ENCODE results near the gene PLA2G4F. TPM values are rescaled to one million over a fixed set of nuclear protein-coding genes. Genes with fewer than 3 reads are reported as not detected.

PLA2G4F gene
- total and polyA plus RNA-seq, 10 of the 15 experiments (the other 5 are each of a cell fraction or from before 2014, with no cell fraction given) = not detected

- TF ChIP-seq NFIC (IDR thresholded peaks at IDR 0.05; ENCODE audit: low read depth, low read length) (no peak), HCFC1 (IDR thresholded peaks at IDR 0.05; ENCODE audit: low read length) (no peak), ZBED1 (IDR thresholded peaks at IDR 0.05; ENCODE audit: borderline replicate concordance) (no peak)
- TF ChIP-seq, protein P1, sequence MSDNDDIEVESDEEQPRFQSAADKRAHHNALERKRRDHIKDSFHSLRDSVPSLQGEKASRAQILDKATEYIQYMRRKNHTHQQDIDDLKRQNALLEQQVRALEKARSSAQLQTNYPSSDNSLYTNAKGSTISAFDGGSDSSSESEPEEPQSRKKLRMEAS (IDR thresholded peaks at IDR 0.05; ENCODE audit: low read depth, low read length) = no peak
Measured at GRCh38 chr15:42118650-42119445, 37.6 kb downstream of the PLA2G4F start (continued).

DNA sequence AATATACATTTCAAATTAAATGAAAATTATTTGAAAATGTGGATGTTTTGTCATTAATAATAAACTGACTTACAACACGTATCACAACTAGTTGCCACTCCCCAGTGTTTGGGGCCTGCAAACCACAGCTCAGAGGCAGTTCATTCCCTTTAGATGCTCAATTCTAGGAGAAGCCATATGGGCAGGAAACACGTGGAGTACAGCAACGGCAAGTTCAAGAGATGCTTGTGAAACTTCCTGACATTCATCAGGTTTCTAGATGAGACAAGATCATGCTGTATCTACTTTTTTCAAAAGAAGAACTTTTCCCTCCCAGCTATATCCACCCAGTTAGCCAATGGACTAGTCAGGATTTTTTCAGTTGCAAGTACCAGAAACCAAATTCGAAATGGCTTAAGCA, 44.5 kb downstream of the PLA2G4F start:
- H3K36me3 ChIP-seq (ENCODE audit: control insufficient read depth in 2 of 2, insufficient read depth in 2 of 2, low read length in 1 of 2) = no peaks in the 10 kb centered on the region
- FAIRE-seq (no peak), ATAC-seq (no peak), DNase-seq (ENCODE audit: low read depth, low spot score) (no peak)
- no peaks in the 10 kb centered on the region for H3K27me3 ChIP-seq (replicated peaks in 1 of 2; ENCODE audit: control insufficient read depth in 2 of 2, insufficient read depth in 2 of 2, low read length in 1 of 2)
- no TSS peak for BruUV-seq (replicated peaks)
- H4K20me1 ChIP-seq (ENCODE audit: control insufficient read depth, insufficient read depth) = no peaks in the 10 kb centered on the region
- H3K9ac ChIP-seq (ENCODE audit: control insufficient read depth, insufficient read depth, low read length) = no peak overlapping the region
- H3K4me2 ChIP-seq (ENCODE audit: control insufficient read depth, insufficient read depth) = no peak overlapping the region
- ChIA-PET POLR2A (no interaction called here), CTCF (interaction anchor here (0.6 to 1.3 kb wide), 2 partner anchors 27 to 58 kb away, joined by 3 to 4 read pairs; no protein-coding TSS in a partner anchor), RAD21 (ENCODE audit: unreplicated experiment) (no interaction called here), SMC1A (ENCODE audit: uncharacterized antibody, unreplicated experiment) (no interaction called here)
- intact Hi-C loops (cut with micrococcal nuclease; ENCODE audit: unreplicated experiment) = no loop called here
- no peak overlapping the region for H3K4me3 ChIP-seq
- H2AFZ ChIP-seq (ENCODE audit: control insufficient read depth, low read depth, low read length) = no peak overlapping the region
- no peaks in the 10 kb centered on the region for H3K9me3 ChIP-seq (replicated peaks; ENCODE audit: control insufficient read depth, insufficient read depth, low read length)
- 2% methylated on average over 4 of the region's 4 CpGs for WGBS (ENCODE audit: insufficient coverage, insufficient replicate concordance, low lambda C conversion rate, missing lambda C conversion rate)
- in situ Hi-C loops (cut with MboI) = no loop called here
- TF ChIP-seq JUNB (IDR thresholded peaks at IDR 0.05) (no peak), RCOR1 (conservative IDR thresholded peaks at IDR 0.05; ENCODE audit: low read depth, low read length) (no peak), SP1 (IDR thresholded peaks at IDR 0.05; ENCODE audit: low read depth, low read length) (no peak), HDGF (IDR thresholded peaks at IDR 0.05) (no peak), CREM (IDR thresholded peaks at IDR 0.05; ENCODE audit: low read depth) (no peak), PAX8 (IDR thresholded peaks at IDR 0.05) (no peak), ZNF384 (IDR thresholded peaks at IDR 0.05; ENCODE audit: borderline replicate concordance, low read depth, low read length) (no peak), NRF1 (conservative IDR thresholded peaks at IDR 0.05; ENCODE audit: low read depth, low read length) (no peak), ETV6 (conservative IDR thresholded peaks at IDR 0.05 in 1 of 2, IDR thresholded peaks at IDR 0.05 in 1 of 2; ENCODE audit: borderline replicate concordance in 1 of 2, low read depth in 1 of 2) (no peak), BMI1 (IDR thresholded peaks at IDR 0.05; ENCODE audit: borderline replicate concordance) (no peak), STAT3 (IDR thresholded peaks at IDR 0.05; ENCODE audit: low read depth, low read length) (no peak)
- TF ChIP-seq, protein P2, sequence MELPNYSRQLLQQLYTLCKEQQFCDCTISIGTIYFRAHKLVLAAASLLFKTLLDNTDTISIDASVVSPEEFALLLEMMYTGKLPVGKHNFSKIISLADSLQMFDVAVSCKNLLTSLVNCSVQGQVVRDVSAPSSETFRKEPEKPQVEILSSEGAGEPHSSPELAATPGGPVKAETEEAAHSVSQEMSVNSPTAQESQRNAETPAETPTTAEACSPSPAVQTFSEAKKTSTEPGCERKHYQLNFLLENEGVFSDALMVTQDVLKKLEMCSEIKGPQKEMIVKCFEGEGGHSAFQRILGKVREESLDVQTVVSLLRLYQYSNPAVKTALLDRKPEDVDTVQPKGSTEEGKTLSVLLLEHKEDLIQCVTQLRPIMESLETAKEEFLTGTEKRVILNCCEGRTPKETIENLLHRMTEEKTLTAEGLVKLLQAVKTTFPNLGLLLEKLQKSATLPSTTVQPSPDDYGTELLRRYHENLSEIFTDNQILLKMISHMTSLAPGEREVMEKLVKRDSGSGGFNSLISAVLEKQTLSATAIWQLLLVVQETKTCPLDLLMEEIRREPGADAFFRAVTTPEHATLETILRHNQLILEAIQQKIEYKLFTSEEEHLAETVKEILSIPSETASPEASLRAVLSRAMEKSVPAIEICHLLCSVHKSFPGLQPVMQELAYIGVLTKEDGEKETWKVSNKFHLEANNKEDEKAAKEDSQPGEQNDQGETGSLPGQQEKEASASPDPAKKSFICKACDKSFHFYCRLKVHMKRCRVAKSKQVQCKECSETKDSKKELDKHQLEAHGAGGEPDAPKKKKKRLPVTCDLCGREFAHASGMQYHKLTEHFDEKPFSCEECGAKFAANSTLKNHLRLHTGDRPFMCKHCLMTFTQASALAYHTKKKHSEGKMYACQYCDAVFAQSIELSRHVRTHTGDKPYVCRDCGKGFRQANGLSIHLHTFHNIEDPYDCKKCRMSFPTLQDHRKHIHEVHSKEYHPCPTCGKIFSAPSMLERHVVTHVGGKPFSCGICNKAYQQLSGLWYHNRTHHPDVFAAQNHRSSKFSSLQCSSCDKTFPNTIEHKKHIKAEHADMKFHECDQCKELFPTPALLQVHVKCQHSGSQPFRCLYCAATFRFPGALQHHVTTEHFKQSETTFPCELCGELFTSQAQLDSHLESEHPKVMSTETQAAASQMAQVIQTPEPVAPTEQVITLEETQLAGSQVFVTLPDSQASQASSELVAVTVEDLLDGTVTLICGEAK (IDR thresholded peaks at IDR 0.05; ENCODE audit: borderline replicate concordance) = no peak
- TF ChIP-seq, protein P3, sequence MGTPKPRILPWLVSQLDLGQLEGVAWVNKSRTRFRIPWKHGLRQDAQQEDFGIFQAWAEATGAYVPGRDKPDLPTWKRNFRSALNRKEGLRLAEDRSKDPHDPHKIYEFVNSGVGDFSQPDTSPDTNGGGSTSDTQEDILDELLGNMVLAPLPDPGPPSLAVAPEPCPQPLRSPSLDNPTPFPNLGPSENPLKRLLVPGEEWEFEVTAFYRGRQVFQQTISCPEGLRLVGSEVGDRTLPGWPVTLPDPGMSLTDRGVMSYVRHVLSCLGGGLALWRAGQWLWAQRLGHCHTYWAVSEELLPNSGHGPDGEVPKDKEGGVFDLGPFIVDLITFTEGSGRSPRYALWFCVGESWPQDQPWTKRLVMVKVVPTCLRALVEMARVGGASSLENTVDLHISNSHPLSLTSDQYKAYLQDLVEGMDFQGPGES (IDR thresholded peaks at IDR 0.05) = no peak
- no peak overlapping the region for H3K27ac ChIP-seq (ENCODE audit: control insufficient read depth, insufficient read depth)
- H3K4me1 ChIP-seq (ENCODE audit: control insufficient read depth, insufficient read depth, low read length) = no peaks in the 10 kb centered on the region
- no peaks in the 10 kb centered on the region for H3K79me2 ChIP-seq (ENCODE audit: control insufficient read depth, insufficient read depth, low read length)

All from GM12878 (cell line).